GM23248 (cell line): Measurements from ENCODE around the gene SERAC1. TPM values are rescaled to one million over a fixed set of nuclear protein-coding genes. Genes with fewer than 3 reads are reported as not detected.

ENCODE experiments used
- DNase-seq: peaks from one replicate; pipeline ENCODE4 v3.0.0-alpha.2; 2015
- H2AFZ ChIP-seq: fragments of 200-600 bp; sonication (generic); 2 replicates; pipeline ENCODE4 v1.6.1; 2016; ENCODE audit warnings: antibody characterized with exemption
- H3F3A ChIP-seq: fragments of 200-600 bp; sonication (generic); 2 replicates; pipeline ENCODE4 v1.6.1; 2016; ENCODE audit warnings: mild to moderate bottlenecking, antibody characterized with exemption, mixed run types; ENCODE audit not compliant: insufficient read depth
- H3K27ac ChIP-seq: fragments of 200-600 bp; sonication (generic); 2 replicates; pipeline ENCODE4 v1.5.1; 2016; ENCODE audit warnings: mild to moderate bottlenecking
- H3K27me3 ChIP-seq: fragments of 200-600 bp; sonication (generic); replicated peaks from 2 replicates; pipeline ENCODE4 v1.6.1; 2016; ENCODE audit warnings: mild to moderate bottlenecking; ENCODE audit not compliant: insufficient read depth
- H3K36me3 ChIP-seq: fragments of 200-600 bp; sonication (generic); 2 replicates; pipeline ENCODE4 v1.6.1; 2016; ENCODE audit warnings: low read depth, mild to moderate bottlenecking
- H3K4me1 ChIP-seq: fragments of 200-600 bp; sonication (generic); 2 replicates; pipeline ENCODE4 v1.6.1; 2016; ENCODE audit warnings: mild to moderate bottlenecking; ENCODE audit not compliant: insufficient read depth
- H3K4me2 ChIP-seq: fragments of 200-600 bp; sonication (generic); one replicate; pipeline ENCODE4 v1.6.1; 2016; ENCODE audit warnings: mild to moderate bottlenecking; ENCODE audit not compliant: unreplicated experiment
- H3K4me3 ChIP-seq: fragments of 200-600 bp; sonication (generic); 2 replicates; pipeline ENCODE4 v1.5.1; 2016; ENCODE audit warnings: mild to moderate bottlenecking
- H3K79me2 ChIP-seq: fragments of 200-600 bp; sonication (generic); 2 replicates; pipeline ENCODE4 v1.6.1; 2016; ENCODE audit warnings: mild to moderate bottlenecking; ENCODE audit not compliant: insufficient read depth
- H3K9ac ChIP-seq: fragments of 200-600 bp; sonication (generic); 2 replicates; pipeline ENCODE4 v1.6.1; 2016; ENCODE audit warnings: mild to moderate bottlenecking
- H3K9me2 ChIP-seq: fragments of 200-600 bp; sonication (generic); 2 replicates; pipeline ENCODE4 v1.6.1; 2016; ENCODE audit warnings: mixed run types, mild to moderate bottlenecking, moderate library complexity; ENCODE audit not compliant: insufficient read depth
- H3K9me3 ChIP-seq: fragments of 200-600 bp; sonication (generic); one replicate; pipeline ENCODE4 v1.6.1; 2017; ENCODE audit warnings: low read depth
- H4K20me1 ChIP-seq: fragments of 200-600 bp; sonication (generic); 2 replicates; pipeline ENCODE4 v1.6.0; 2016; ENCODE audit not compliant: insufficient read depth
- EZH2 ChIP-seq: fragments of 200-600 bp; sonication (generic); IDR thresholded peaks from 2 replicates; pipeline ENCODE4 v1.6.1; 2018; ENCODE audit warnings: antibody characterized with exemption, mild to moderate bottlenecking; ENCODE audit not compliant: insufficient read depth, poor library complexity, severe bottlenecking
- EZH2phosphoT487 ChIP-seq: fragments of 200-600 bp; sonication (generic); IDR thresholded peaks from 2 replicates; pipeline ENCODE4 v1.6.1; 2018; ENCODE audit warnings: antibody characterized with exemption, moderate library complexity, mild to moderate bottlenecking, low read depth; ENCODE audit not compliant: insufficient read depth
- WGBS, 2 experiments: methylation state at CpG; one replicate each; pipeline ENCODE4 v1.1.6; 2015 to 2017; ENCODE audit warnings: low lambda C conversion rate in 2 of 2, low coverage in 1 of 2; ENCODE audit errors: missing lambda C conversion rate in 2 of 2; 5-methylcytosine and 5-hydroxymethylcytosine counted together
- in situ Hi-C: fragments of 300-500 bp; cut with MboI; formaldehyde crosslinking; loops from 2 replicates; pipeline ENCODE4 v1.15.0; 2020
- polyA plus RNA-seq: library from polyadenylated mRNA; unstranded; fragments of >200 nt; fragmentation: Nextera tagmentation; extraction: Ambion mirVana; gene quantifications from 2 replicates; pipeline ENCODE4 v1.2.1, GENCODE V29; 2016
- total RNA-seq: library from RNA; depleted of rRNA; stranded (reverse); fragments of >200 nt; shearing (Covaris generic); gene quantifications from 2 replicates; pipeline ENCODE4 v1.2.3, GENCODE V29; 2014

The SERAC1 gene
- total and polyA plus RNA-seq, 2 experiments from 2014 or later, result 8.4 to 10.8 TPM

GRCh38 chr6:158194487-158195280 lies 26.6 kb upstream of the SERAC1 start:
- Histone ChIP-seq H3K9me3 (no peaks in the 10 kb centered on the region), H3K4me2 (no peak overlapping the region), H3K27ac (no peak overlapping the region), H3K4me3 (no peak overlapping the region), H3K27me3 (no peaks in the 10 kb centered on the region), H4K20me1 (no peaks in the 10 kb centered on the region), H3K9me2 (no peaks in the 10 kb centered on the region), H3K4me1 (no peaks in the 10 kb centered on the region), H3K36me3 (peaks cover 13% of the 10 kb centered on the region), H3F3A (no peaks in the 10 kb centered on the region), H3K79me2 (no peaks in the 10 kb centered on the region), H3K9ac (no peak overlapping the region), H2AFZ (no peak overlapping the region)
- 94% methylated on average over 4 of the region's 4 CpGs for WGBS, 2 experiments
- TF ChIP-seq EZH2, result no peak
- TF ChIP-seq EZH2phosphoT487, result no peak
- DNase-seq, result no peak
- in situ Hi-C loops, result no loop called here

GRCh38 chr6:158191761-158192160 lies 23.7 kb upstream of the SERAC1 start:
- Histone ChIP-seq H3K9me2 (no peaks in the 10 kb centered on the region), H3K9me3 (no peaks in the 10 kb centered on the region), H2AFZ (no peak overlapping the region), H3K4me2 (no peak overlapping the region), H3K79me2 (no peaks in the 10 kb centered on the region), H3K4me1 (no peaks in the 10 kb centered on the region), H3K27ac (no peak overlapping the region), H3K9ac (no peak overlapping the region), H4K20me1 (no peaks in the 10 kb centered on the region), H3K4me3 (no peak overlapping the region), H3F3A (no peaks in the 10 kb centered on the region), H3K27me3 (no peaks in the 10 kb centered on the region), H3K36me3 (peaks cover 13% of the 10 kb centered on the region)
- 92 to 94% methylated on average over 4 of the region's 4 CpGs for WGBS, 2 experiments
- in situ Hi-C loops, result no loop called here
- DNase-seq, result no peak
- no peak for TF ChIP-seq EZH2
- TF ChIP-seq EZH2phosphoT487, result no peak

- no peak overlapping the region for H3K9ac ChIP-seq
- H3K27ac ChIP-seq, result no peak overlapping the region
- no peak overlapping the region for H3K4me3 ChIP-seq
- WGBS, 2 experiments, result 96 to 98% methylated on average over 1 of the region's 1 CpG
- H3K4me2 ChIP-seq, result no peak overlapping the region
- H3K27me3 ChIP-seq, result no peaks in the 10 kb centered on the region
- in situ Hi-C loops, result no loop called here
- peaks cover 6% of the 10 kb centered on the region for H3F3A ChIP-seq
- H3K36me3 ChIP-seq, result peaks cover 13% of the 10 kb centered on the region
- H3K9me3 ChIP-seq, result no peaks in the 10 kb centered on the region
- H3K4me1 ChIP-seq, result peaks cover 7% of the 10 kb centered on the region
- no peaks in the 10 kb centered on the region for H3K9me2 ChIP-seq
- H2AFZ ChIP-seq, result no peak overlapping the region
- H3K79me2 ChIP-seq, result no peaks in the 10 kb centered on the region
- no peak for DNase-seq
- no peak for TF ChIP-seq EZH2phosphoT487
- no peak for TF ChIP-seq EZH2
- H4K20me1 ChIP-seq, result no peaks in the 10 kb centered on the region
Observed at GRCh38 chr6:158191032-158191431, 23.0 kb upstream of the SERAC1 start.

GRCh38 chr6:158188591-158188990 lies 20.5 kb upstream of the SERAC1 start:
- Histone ChIP-seq H3K27me3 (no peaks in the 10 kb centered on the region), H2AFZ (no peak overlapping the region), H3K27ac (no peak overlapping the region), H3F3A (peaks cover 21% of the 10 kb centered on the region), H3K9ac (no peak overlapping the region), H3K4me1 (peaks cover 26% of the 10 kb centered on the region), H3K4me2 (no peak overlapping the region), H4K20me1 (no peaks in the 10 kb centered on the region), H3K9me2 (no peaks in the 10 kb centered on the region), H3K9me3 (no peaks in the 10 kb centered on the region), H3K4me3 (no peak overlapping the region), H3K36me3 (peaks cover 7% of the 10 kb centered on the region), H3K79me2 (no peaks in the 10 kb centered on the region)
- DNase-seq, result no peak
- in situ Hi-C loops, result no loop called here
- TF ChIP-seq EZH2 (no peak), EZH2phosphoT487 (no peak)
- WGBS, 2 experiments, result 92 to 98% methylated on average over 3 of the region's 3 CpGs
